GM20431 (cell line): Measurements from ENCODE around the gene PTPN1.
"Not testable (repeated sequence)": the region's sequence is repeated elsewhere in the genome, so short reads cannot be mapped to it uniquely, and the experiment has no call there.

Experiments
- in situ Hi-C: fragments of 300-500 bp; cut with MseI, MboI; formaldehyde crosslinking; loops from one replicate; pipeline ENCODE4 v1.15.0; 2020; ENCODE audit warnings: low sequenced_read_pairs; ENCODE audit not compliant: unreplicated experiment

The PTPN1 gene

DNA sequence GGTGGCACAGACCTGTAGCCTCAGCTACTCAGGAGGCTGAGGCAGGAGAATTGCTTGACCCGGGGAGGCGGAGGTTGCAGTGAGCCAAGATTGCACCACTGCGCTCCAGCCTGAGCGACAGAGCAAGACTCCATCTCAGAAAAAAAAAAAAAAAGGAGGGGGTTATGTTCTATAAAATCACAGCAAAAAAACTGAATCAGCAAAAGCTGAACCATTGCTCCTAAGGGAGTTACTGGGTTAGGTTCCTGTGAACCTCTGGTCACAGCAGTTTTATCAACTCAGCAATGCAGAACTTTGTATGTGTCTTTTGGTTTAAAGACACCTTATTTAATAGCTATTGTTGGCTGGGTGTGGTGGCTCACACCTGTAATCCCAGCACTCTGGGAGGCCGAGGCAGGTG lies 88.6 kb downstream of the PTPN1 start:
- in situ Hi-C loops = not testable (repeated sequence)

DNA sequence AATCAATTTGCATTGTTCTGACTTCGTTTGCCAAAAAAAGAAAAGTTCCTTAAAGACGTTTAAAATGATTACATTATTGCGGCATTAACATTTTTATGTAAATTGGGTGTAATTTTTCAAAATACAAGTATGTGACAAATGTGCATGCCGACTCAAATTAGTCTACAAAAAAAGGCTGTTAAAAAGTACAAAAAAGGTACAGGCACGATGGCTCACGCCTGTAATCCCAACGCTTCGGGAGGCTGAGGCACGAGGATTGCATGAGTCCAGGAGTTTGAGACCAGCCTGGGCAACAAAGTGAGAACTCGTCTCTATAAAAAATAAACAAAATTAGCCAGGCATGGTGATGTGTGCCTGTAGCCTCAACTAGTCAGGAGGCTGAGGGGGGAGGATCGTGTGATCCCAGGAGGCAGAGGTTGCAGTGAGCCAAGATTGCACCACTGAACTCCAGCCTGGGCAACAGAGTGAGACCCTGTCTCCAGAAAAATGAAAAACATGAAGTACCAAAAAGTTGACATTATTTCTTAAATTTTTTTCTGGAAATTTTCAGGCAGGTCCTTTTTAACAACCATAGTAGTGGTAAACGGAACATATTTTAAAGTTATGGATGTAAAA lies 90.2 kb downstream of the PTPN1 start:
- in situ Hi-C loops = no loop called here

DNA sequence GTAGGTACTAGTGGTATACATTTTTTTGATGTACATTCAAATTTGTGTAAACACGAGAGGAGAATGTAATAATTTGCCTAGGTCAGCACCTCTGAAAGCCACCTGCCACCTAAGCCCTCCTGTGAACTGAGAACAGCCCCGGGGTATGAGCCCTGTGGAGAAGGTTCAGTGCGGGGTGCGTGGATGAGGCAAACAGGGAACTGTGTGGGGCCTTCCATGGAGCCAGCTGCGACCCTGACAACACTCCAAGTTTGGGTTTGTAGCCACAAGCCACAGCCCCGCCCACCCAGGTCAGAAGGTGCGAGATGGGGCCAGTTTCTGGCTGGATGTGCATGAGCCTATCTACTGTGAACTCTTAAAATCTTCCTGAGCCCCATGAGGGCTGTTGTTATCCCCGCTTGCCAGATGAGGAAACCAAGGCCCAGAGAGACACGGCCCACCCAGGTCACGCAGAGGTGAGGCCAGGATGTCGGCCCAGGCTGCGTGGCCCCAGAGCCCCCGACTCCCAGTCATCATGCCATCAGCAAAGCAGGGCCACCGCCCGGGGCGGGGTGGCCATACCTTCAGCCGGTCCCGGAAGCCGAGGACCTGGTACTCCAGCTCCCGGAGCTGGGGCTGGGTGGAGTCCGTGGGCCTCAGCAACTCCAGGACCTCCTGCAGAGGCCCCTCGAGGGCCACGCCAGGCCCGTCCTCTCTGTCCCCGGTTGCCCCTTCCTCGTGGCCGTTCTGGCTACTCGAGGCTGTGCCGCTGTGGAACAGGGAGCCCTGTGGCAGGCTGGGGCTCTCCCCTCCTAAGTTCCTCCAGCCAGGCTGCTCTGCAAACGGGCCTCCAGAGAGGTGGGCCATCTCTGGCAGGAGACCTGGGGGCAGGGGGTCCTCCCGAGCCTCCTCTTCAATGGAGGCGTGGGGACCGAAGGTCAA lies 91.6 kb downstream of the PTPN1 start:
- in situ Hi-C loops = no loop called here

DNA sequence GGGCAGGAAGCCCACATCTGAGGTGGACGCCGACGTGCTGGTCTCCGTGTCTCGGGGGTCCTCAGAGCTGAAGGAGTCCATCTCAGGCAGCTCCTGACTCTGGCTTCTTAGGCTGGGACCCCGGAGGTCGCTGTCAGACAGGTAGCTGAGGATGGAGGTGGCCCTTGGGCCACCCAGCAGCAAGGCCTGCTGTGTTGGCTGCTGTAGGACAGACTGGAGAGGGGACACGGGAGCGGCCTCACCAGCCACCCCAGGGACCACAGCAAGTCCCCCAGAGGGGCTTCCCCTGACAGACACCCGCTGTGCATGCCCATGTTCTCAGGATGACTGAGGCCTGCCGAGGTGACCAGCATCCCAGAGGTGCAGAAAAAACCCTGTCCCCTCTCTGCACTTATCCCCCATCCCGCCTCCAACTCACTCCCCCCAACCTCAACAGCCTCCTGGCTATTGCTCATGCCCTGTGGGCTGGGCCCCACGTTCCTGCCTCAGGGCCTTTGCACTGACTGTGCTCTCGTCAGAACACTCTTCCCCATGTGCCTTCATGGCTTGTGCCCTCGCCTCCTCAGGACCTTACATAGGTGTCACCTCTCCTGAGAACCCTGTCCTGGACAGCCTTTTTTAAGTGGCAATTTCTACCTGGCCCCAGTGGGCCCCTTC lies 92.4 kb downstream of the PTPN1 start:
- in situ Hi-C loops = no loop called here

DNA sequence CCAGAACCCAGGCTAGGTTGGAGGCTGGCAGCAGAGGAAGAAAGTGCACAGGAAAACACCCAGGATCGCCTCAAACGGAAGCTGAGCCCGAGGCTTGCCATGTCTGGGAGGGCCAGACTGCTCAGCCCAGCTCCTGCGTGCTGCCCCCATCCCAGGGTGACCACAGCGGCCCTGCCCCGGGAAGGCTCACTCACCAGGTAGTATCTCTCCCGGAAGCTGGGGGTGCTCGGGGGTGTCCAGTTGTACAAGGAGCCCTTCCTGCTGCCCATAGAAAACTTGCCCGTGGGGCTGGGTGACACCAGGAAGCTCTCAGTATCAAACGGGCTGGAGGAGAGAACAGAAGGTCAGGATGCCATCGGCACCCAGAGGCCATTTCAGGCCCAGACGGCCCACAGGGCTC lies 94.3 kb downstream of the PTPN1 start:
- in situ Hi-C loops = no loop called here

DNA sequence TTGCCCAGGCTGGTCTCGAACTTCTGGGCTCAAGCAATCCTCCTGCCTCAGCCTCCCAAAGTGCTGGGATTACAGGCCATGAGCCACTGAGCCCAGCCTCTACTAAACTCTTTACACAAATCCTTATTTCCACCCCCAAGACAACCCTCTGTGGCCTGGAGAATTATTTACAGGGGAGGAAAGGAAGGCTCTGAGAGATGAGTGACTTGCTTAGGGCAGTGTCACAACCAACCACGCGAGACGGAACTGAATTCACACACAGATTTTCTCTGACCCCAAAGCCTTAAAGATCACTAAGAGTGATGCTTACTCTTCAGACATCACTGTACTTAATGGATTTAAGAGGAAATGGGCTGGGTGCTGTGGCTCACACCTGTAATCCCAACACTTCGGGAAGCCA lies 95.0 kb downstream of the PTPN1 start:
- in situ Hi-C loops = no loop called here

DNA sequence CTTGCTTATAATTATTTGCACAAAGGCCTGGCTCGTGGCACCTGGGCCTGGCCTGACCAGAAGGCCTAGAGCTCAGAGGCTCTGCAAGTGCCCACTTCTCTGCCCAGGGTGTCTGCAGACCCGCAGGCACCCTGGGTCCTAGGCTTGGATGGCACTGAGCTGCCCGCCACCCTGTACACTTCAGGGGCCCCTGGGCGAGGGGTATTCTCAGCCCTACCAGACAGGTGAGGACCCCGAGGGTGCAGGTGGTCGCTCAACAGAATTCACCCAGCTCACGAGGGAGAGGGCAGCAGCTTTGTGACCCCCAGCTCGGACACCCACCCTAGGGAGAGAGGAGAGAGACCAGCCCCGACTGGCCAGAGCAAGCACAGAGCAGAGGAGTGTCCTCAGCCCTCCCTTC lies 97.3 kb downstream of the PTPN1 start:
- in situ Hi-C loops = no loop called here

DNA sequence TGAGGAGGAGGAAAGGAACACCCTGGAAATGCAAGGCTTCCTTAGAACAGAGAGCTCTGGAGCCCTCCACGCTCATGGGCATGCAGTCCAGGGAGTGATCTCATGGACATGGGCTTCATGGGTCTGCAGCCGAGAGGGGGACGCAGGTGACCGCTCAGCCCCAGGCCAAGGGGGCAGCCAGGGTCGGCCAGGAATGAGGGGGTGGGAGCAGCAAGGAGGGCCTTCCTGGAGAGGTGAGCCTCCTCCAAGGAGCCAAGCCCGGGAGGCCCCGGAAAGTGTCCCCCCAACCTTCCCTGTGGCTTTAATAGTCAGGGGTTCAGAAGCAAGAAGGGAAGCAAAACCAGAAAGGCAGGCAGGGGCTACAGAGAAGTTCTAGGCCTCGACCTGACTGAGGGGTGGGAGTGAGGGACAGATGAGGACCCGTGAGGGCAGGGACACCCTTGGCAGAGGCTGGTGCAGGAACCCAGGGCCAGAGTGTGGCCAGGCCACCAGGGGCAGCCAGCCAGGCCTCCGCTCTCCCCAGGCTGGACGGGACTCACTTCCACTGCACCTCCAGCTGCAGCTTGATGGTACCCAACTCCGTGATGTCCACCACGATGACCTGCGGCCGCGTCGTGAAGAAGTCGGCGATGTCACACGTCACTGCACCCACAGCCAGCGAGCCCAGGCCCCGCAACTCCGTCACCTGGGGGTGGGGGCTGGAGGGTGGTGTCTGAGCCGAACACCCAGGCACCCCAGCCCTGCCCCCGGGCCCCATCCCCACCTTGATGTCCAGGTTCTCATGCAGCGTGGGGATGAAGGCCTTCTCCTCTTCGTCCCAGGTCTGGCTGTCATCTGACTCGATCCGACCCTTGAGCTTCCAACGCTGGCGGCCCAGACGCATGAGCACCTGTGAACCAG lies 97.9 kb downstream of the PTPN1 start:
- in situ Hi-C loops = no loop called here

DNA sequence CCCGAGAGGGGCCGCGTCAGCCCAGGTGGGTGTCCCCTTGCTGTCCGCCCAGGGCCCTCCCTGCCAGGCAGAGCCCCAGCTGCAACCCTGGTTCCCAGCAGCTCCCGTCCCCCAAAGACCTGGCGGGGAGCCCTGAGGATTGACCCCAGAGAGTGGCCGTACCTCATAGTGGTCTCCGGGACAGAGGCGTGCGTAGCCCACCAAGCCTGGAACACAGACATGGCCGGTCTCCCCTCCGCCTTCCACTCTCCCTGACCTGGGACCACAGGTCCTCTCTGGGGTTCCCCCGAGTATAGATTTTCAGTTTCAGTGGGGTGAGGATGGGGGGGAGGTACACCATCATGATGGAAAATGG lies 98.5 kb downstream of the PTPN1 start:
- in situ Hi-C loops = no loop called here

DNA sequence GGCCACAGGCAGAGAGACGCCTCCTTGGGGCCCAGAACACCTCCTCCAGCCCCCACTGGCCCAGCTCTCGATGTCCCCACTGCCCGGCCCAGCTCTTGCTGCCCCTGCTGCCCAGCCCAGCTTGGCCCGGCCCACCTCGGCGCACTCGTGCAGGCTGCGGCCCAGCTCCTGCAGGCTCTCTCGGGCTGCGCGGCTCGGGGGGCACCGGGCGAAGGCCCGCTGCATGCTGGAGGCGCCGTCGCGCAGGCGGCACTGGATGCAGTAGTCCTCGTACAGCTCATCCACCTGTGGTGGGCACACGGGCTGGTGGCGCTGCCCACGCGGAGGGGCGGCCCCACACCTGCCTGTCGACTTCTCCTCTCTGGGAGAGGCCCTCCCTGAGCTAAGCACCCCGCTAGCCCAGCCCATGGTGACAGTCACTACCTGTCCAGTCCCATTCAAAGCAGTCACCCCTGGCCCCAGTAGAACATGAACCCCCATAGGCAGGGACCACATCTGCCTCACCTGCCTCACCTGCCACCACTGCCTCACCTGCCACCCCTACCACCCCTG lies 99.3 kb downstream of the PTPN1 start:
- in situ Hi-C loops = no loop called here

DNA sequence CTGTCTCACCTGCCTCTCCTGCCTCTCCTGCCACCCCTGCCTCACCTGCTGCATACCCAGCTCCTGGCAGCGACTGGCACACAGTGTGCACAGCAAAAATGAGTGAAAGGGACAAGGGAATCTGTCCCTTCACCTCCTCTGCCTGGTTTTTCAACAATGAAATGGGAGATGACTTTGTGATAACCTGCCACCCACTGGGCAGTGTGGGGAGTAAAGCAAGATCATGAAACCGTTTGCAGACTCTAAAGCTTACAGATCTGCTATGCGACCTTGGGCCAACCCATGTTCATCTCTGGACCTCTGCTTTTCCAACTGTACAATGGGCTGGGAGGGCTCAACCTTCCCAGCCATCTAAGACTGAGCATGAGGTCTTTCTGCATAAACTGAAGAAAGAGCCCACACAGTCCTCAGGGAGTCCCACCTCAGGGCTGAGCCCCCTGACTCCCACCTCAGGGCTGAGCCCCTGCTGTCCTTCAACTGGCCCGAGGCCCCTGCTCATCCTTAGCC lies 100.1 kb downstream of the PTPN1 start:
- in situ Hi-C loops = no loop called here

DNA sequence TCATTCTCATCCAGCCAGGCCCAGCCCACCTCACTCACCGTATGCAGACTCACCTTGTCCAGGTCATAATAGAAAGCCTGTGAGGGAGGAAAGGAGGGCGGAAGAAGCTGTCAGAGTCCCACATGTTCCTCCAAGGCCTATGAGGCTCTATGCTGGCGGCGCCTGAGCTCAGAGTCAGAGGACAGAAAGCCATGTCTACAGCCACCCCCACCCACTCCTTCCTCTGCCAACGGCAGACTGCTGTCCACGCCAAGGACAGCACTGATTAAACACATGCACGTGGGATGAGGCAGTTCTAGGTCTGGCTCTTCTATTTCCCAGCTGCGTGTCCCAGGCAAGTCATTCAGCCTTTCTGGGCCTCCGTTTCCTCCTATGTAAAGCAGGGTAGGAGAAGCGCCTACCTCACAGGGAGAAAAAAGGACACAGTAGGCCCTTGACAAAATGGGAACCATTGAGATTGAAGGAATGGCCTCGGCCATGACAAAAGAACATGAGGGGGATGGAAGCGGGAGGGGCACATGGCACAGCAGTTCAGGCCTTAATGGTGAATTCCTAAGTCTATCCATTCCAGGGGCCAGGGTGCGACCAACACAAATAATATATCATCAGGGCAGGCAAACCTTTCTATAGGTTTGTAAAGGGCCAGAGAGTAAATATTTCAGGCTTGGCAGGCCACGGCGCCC lies 101.1 kb downstream of the PTPN1 start:
- in situ Hi-C loops = no loop called here

DNA sequence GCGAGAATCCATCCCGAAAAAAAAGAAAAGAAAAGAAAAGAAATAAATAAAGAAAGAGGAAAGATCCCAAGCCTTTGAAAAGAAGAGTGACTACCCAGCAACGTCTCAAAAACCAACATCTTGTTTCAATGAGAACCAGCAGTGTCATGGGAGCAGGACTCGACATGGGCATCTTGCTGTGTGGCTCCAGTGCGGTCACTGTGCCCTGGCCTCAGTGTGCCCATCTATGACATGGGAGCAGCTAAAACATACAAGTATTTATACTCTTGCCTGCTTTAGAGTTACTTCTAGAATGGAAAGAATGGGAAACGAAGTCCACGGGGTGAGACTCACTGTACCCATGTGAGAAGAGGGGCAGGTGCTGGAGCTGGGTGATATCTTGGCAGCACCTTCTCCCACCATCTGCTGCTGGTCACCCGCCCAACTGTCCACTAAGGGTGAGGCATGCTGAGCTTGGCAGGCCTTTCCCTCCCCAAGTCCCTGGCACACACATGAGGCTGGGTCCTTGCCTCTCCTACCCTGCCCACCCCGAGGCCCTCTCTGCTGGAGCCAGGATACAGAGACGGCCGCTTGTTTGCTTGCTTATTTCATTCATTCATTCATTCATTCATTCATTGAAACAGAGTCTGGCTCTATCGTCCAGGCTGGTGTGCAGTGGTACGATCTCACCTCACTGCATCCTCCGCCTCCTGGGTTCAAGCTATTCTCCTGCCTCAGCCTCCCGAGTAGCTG lies 103.4 kb downstream of the PTPN1 start:
- in situ Hi-C loops = no loop called here

DNA sequence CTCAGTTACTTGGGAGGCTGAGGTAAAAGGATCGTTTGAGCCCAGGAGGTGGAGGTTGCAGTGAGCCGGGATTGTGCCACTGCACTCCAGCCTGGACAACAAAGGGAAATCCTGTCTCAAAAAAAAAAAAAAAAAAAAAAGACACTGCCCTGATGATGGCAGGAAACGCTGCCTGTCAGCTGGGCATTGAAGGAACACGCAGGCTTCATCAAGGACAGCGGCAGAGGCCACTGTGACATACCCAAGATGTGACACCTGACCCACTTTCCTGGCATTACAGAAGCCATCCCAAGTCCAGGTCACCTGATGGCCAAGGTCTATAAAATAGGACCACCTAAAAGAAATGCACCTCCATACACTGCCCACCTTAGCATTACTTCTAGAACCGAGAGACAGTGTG lies 105.2 kb downstream of the PTPN1 start:
- in situ Hi-C loops = no loop called here

DNA sequence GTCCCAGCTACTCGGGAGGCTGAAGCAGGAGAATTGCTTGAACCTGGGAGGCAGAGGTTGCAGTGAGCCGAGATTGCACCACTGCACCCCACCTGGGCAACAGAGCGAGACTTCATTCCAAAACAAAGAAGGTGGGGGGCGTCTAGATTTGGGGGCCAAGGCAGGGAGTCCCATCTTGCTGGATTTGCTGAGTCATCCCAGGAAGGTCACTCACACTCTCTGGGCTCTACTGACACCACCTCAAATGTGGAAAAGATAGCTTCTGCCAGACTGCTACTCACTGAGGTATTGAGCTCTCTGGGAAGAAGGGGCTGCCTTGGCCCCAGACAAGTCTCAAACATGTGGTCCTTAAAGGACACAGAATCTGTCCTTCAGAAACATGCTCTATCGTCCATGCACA lies 106.8 kb downstream of the PTPN1 start:
- in situ Hi-C loops = no loop called here

DNA sequence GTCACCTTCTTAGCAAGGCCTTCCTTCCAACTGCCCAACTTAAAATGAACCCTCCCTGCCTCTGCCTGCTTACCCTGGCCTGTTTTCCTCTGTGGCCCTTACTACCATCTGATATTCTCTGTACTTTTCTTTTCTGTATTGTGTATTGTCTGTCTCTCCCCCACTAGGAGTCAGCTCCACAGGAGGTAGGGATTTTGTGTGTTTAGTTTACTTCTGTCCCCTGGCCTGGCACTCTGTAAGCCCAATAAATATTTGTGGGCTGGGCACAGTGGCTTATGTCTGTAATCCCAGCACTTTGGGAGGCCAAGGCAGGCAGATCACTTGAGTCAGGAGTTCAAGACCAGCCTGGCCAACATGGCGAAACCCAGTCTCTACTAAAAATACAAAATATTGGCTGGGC lies 108.4 kb downstream of the PTPN1 start:
- in situ Hi-C loops = no loop called here

DNA sequence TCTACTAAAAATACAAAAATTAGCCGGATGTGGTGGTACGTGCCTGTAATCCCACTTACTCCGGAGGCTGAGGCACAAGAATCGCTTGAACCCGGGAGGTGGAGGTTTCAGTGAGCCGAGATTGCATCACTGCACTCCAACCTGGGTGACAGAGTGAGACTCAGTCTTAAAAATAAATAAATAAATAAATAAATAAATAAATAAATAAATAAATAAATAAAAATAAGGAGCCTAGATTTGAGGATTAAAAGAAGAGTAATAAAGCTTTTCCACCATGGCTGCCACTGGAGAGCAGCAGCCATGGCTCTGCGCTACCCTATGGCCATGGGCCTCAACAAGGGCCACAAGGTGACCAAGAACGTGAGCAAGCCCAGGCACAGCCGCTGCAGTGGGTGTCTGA lies 110.3 kb downstream of the PTPN1 start:
- in situ Hi-C loops = not testable (repeated sequence)

DNA sequence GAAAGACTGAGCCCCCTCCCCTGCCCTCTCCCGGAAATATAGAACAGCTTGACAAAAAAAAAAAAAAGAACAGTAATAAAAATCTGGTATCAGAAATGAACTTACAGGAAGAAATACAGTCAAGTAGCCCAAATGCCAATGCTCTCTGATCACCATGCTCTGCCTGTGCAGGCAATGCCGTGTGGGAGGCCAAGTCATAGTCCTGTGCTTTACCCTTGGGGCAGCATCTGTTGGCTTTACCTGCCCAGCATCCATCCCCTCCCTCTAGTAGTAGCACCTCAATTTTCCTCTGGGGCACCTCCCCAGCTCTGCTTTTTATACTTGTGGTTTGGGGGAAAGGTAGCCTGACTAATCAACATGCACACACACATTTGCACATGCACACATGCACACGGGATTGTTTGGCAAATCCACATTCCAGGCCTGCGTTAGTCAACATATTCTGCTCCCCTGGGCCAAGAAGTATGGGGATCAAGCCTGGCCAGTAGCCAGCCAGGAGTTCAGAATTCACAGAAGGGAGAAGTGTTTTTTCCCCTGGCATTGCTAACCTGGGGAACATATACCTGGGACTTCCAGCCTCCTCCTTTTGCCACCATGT lies 111.0 kb downstream of the PTPN1 start:
- in situ Hi-C loops = no loop called here
